Naive thymus-derived CD8-positive, alpha-beta T cell (primary cell): ENCODE measurements around the gene MUSK. TPM values are rescaled to one million over a fixed set of nuclear protein-coding genes. Genes with fewer than 3 reads are reported as not detected.
A peak's percentile ranks its signal among the peaks of the same experiment; 100 is the strongest.
"Not testable (repeated sequence)": the region's sequence is repeated elsewhere in the genome, so short reads cannot be mapped to it uniquely, and the experiment has no call there.

ENCODE experiments used
- ATAC-seq, 2 donors: fragments of 150-1000 bp; cut with Tn5 transposase in 1 of 2; sonication (Bioruptor Pico), chemical (Tn5 transposase) in 1 of 2; 1 replicate in 1 of 2; 2 replicates in 1 of 2; pipeline ENCODE4 v1.10.0; 2021; ENCODE audit warnings: mild to moderate bottlenecking in 2 of 2, moderate library complexity in 2 of 2
- POLR2A ChIA-PET: fragments of 350-600 bp; sonication (Branson Sonifier 250); formaldehyde crosslinking; loops from one replicate; lab custom pipeline; 2021; ENCODE audit warnings: antibody characterized with exemption; lab: Charles Lee
- DNase-seq, 10 donors: peaks; one replicate each; pipeline versions ENCODE4 v3.0.0 to v3.0.0-alpha.2; 2020 to 2022
- H3K27ac Mint-ChIP-seq, 10 donors: one replicate each; pipeline ENCODE4 v1.8.0; 2020 to 2022; ENCODE audit warnings: mild to moderate bottlenecking in 10 of 10, mixed read lengths in 10 of 10, moderate library complexity in 4 of 10, inconsistent platforms in 1 of 10
- H3K27me3 Mint-ChIP-seq, 5 donors: one replicate each; pipeline ENCODE4 v1.8.0; 2021 to 2022; ENCODE audit warnings: mixed read lengths in 5 of 5
- H3K36me3 Mint-ChIP-seq, 3 donors: one replicate each; pipeline ENCODE4 v1.8.0; 2020 to 2022; ENCODE audit warnings: mixed read lengths in 3 of 3, mild to moderate bottlenecking in 2 of 3, inconsistent platforms in 1 of 3
- H3K4me1 Mint-ChIP-seq, 4 donors: one replicate each; pipeline ENCODE4 v1.8.0; 2021 to 2022; ENCODE audit warnings: mixed read lengths in 4 of 4
- H3K4me3 Mint-ChIP-seq, 10 donors: one replicate each; pipeline ENCODE4 v1.8.0; 2020 to 2022; ENCODE audit warnings: mild to moderate bottlenecking in 10 of 10, mixed read lengths in 10 of 10, moderate library complexity in 6 of 10, inconsistent platforms in 1 of 10
- H3K9me3 Mint-ChIP-seq, 9 donors: one replicate each; pipeline ENCODE4 v1.8.0; 2020 to 2022; ENCODE audit warnings: mixed read lengths in 9 of 9, mild to moderate bottlenecking in 3 of 9, inconsistent platforms in 1 of 9, moderate library complexity in 1 of 9
- polyA plus RNA-seq, 3 donors: library from polyadenylated mRNA; unstranded; fragments of 300-500 nt; fragmentation: Illumina TruSeq; gene quantifications; one replicate each; pipeline ENCODE4 v1.2.3, GENCODE V29; 2021
- total RNA-seq, 8 experiments: library from RNA in 2 of 8; stranded (reverse) in 2 of 8; gene quantifications; one replicate each; pipeline ENCODE4 v1.2.3 and lab custom pipeline; 2021 to 2026

Gene MUSK
- total and polyA plus RNA-seq, 5 experiments from 2014 or later: not detected

- Mint-ChIP-seq H3K27ac (no peak overlapping the region), H3K4me1 (no peaks in the 10 kb centered on the region), H3K4me3 (no peak overlapping the region), H3K27me3 (peaks cover under 1 to 10% (median 2%) of the 10 kb centered on the region in 5 donors), H3K36me3 (no peaks in the 10 kb centered on the region), H3K9me3 (peaks cover 0 to 6% (median 0%) of the 10 kb centered on the region in 9 donors)
- ATAC-seq (no peak), DNase-seq (no peak)
- POLR2A ChIA-PET: no interaction called here
Observed at GRCh38 chr9:110808599-110808980, 140.0 kb downstream of the MUSK start.

- peaks cover 0 to 10% (median 0%) of the 10 kb centered on the region in 9 donors for H3K9me3 Mint-ChIP-seq
- H3K4me3 Mint-ChIP-seq: no peak overlapping the region
- H3K36me3 Mint-ChIP-seq: no peaks in the 10 kb centered on the region
- H3K27me3 Mint-ChIP-seq: peaks cover 2 to 15% (median 3%) of the 10 kb centered on the region in 5 donors
- POLR2A ChIA-PET: no interaction called here
- no peaks in the 10 kb centered on the region for H3K4me1 Mint-ChIP-seq
- peak overlapping the region in 1 of 10 donors; percentile 17 for H3K27ac Mint-ChIP-seq
- no peak for ATAC-seq
- no peak for DNase-seq
Observed at GRCh38 chr9:110809038-110809595, 140.5 kb downstream of the MUSK start.

- POLR2A ChIA-PET: no interaction called here
- H3K4me3 Mint-ChIP-seq: no peak overlapping the region
- peaks cover 2 to 15% (median 3%) of the 10 kb centered on the region in 5 donors for H3K27me3 Mint-ChIP-seq
- ATAC-seq (no peak), DNase-seq (no peak)
- no peaks in the 10 kb centered on the region for H3K36me3 Mint-ChIP-seq
- no peak overlapping the region for H3K27ac Mint-ChIP-seq
- H3K4me1 Mint-ChIP-seq: no peaks in the 10 kb centered on the region
- peaks cover 0 to 10% (median 0%) of the 10 kb centered on the region in 9 donors for H3K9me3 Mint-ChIP-seq
Observed at GRCh38 chr9:110810262-110810976, 141.8 kb downstream of the MUSK start.

GRCh38 chr9:110812886-110813285, 144.3 kb downstream of the MUSK start:
- Mint-ChIP-seq H3K27me3 (peaks cover 2 to 15% (median 3%) of the 10 kb centered on the region in 5 donors), H3K27ac (no peak overlapping the region), H3K36me3 (no peaks in the 10 kb centered on the region), H3K9me3 (peaks cover 0 to 6% (median 0%) of the 10 kb centered on the region in 9 donors), H3K4me3 (no peak overlapping the region), H3K4me1 (no peaks in the 10 kb centered on the region)
- no peak for DNase-seq
- ATAC-seq: no peak
- POLR2A ChIA-PET: no interaction called here

GRCh38 chr9:110814159-110814558, 145.6 kb downstream of the MUSK start:
- no peak overlapping the region for H3K4me3 Mint-ChIP-seq
- no peaks in the 10 kb centered on the region for H3K4me1 Mint-ChIP-seq
- peaks cover 2 to 15% (median 3%) of the 10 kb centered on the region in 5 donors for H3K27me3 Mint-ChIP-seq
- no peak overlapping the region for H3K27ac Mint-ChIP-seq
- POLR2A ChIA-PET: no interaction called here
- H3K9me3 Mint-ChIP-seq: peaks cover 0 to 6% (median 0%) of the 10 kb centered on the region in 9 donors
- H3K36me3 Mint-ChIP-seq: no peaks in the 10 kb centered on the region
- ATAC-seq (no peak), DNase-seq (no peak)

GRCh38 chr9:110815361-110815760, 146.8 kb downstream of the MUSK start:
- Mint-ChIP-seq H3K4me1 (no peaks in the 10 kb centered on the region), H3K4me3 (no peak overlapping the region), H3K27ac (no peak overlapping the region), H3K36me3 (no peaks in the 10 kb centered on the region), H3K27me3 (peaks cover 2 to 11% (median 3%) of the 10 kb centered on the region in 5 donors), H3K9me3 (peaks cover 0 to 6% (median 0%) of the 10 kb centered on the region in 9 donors)
- ATAC-seq (no peak), DNase-seq (no peak)
- POLR2A ChIA-PET: no interaction called here

- Mint-ChIP-seq H3K36me3 (no peaks in the 10 kb centered on the region), H3K27ac (no peak overlapping the region), H3K9me3 (peaks cover 0 to 25% (median 8%) of the 10 kb centered on the region in 9 donors), H3K4me3 (no peak overlapping the region), H3K27me3 (peaks cover 0 to 2% (median 0%) of the 10 kb centered on the region in 5 donors), H3K4me1 (peaks cover 0 to 2% (median 0%) of the 10 kb centered on the region in 4 donors)
- POLR2A ChIA-PET: no interaction called here
- DNase-seq: no peak
- ATAC-seq: no peak
Observed at GRCh38 chr9:110820381-110820780, 151.8 kb downstream of the MUSK start.

GRCh38 chr9:110821064-110821463, 152.5 kb downstream of the MUSK start:
- Mint-ChIP-seq H3K9me3 (peaks cover 0 to 26% (median 8%) of the 10 kb centered on the region in 9 donors), H3K27me3 (peaks cover 0 to 2% (median 0%) of the 10 kb centered on the region in 5 donors), H3K36me3 (no peaks in the 10 kb centered on the region), H3K27ac (no peak overlapping the region), H3K4me3 (no peak overlapping the region), H3K4me1 (peaks cover 0 to 2% (median 0%) of the 10 kb centered on the region in 4 donors)
- ATAC-seq (no peak), DNase-seq (no peak)
- POLR2A ChIA-PET: no interaction called here

GRCh38 chr9:110825129-110825528, 156.5 kb downstream of the MUSK start:
- H3K27me3 Mint-ChIP-seq, DNase-seq, H3K4me3 Mint-ChIP-seq, ATAC-seq, H3K27ac Mint-ChIP-seq, H3K4me1 Mint-ChIP-seq, H3K36me3 Mint-ChIP-seq, POLR2A ChIA-PET: not testable (repeated sequence)
- peaks cover 0 to 30% (median 8%) of the 10 kb centered on the region in 9 donors for H3K9me3 Mint-ChIP-seq

- no peak for ATAC-seq
- Mint-ChIP-seq H3K4me3 (no peak overlapping the region), H3K27ac (no peak overlapping the region), H3K36me3 (no peaks in the 10 kb centered on the region), H3K9me3 (peaks cover 0 to 36% (median 8%) of the 10 kb centered on the region in 9 donors), H3K4me1 (peaks cover 0 to 2% (median 0%) of the 10 kb centered on the region in 4 donors), H3K27me3 (peaks cover 0 to 3% (median 0%) of the 10 kb centered on the region in 5 donors)
- POLR2A ChIA-PET: no interaction called here
- no peak for DNase-seq
Observed at GRCh38 chr9:110825950-110826349, 157.4 kb downstream of the MUSK start.

GRCh38 chr9:110826400-110826799, 157.8 kb downstream of the MUSK start:
- DNase-seq, H3K27me3 Mint-ChIP-seq, H3K36me3 Mint-ChIP-seq, POLR2A ChIA-PET, H3K27ac Mint-ChIP-seq, H3K4me1 Mint-ChIP-seq, ATAC-seq, H3K4me3 Mint-ChIP-seq: not testable (repeated sequence)
- peaks cover 0 to 36% (median 8%) of the 10 kb centered on the region in 9 donors for H3K9me3 Mint-ChIP-seq

GRCh38 chr9:110828264-110828663, 159.7 kb downstream of the MUSK start:
- Mint-ChIP-seq H3K4me1 (no peaks in the 10 kb centered on the region), H3K4me3 (no peak overlapping the region), H3K9me3 (peaks cover 0 to 27% (median 6%) of the 10 kb centered on the region in 9 donors), H3K27ac (no peak overlapping the region), H3K36me3 (no peaks in the 10 kb centered on the region), H3K27me3 (peaks cover 0 to 3% (median 0%) of the 10 kb centered on the region in 5 donors)
- no peak for DNase-seq
- POLR2A ChIA-PET: no interaction called here
- no peak for ATAC-seq

GRCh38 chr9:110830495-110830894, 161.9 kb downstream of the MUSK start:
- Mint-ChIP-seq H3K4me3 (no peak overlapping the region), H3K27ac (no peak overlapping the region), H3K9me3 (peaks cover 0 to 10% (median 0%) of the 10 kb centered on the region in 9 donors), H3K4me1 (no peaks in the 10 kb centered on the region), H3K36me3 (no peaks in the 10 kb centered on the region), H3K27me3 (peaks cover 0 to 3% (median 0%) of the 10 kb centered on the region in 5 donors)
- POLR2A ChIA-PET: no interaction called here
- ATAC-seq (no peak), DNase-seq (no peak)
